Measurements from ENCODE around the gene ASB16. TPM values are rescaled to one million over a fixed set of nuclear protein-coding genes. Genes with fewer than 3 reads are reported as not detected.
"Not testable (repeated sequence)": the region's sequence is repeated elsewhere in the genome, so short reads cannot be mapped to it uniquely, and the experiment has no call there.

The ASB16 gene
- total RNA-seq, 2 donors from 2014 or later, result 8.3 TPM

DNA sequence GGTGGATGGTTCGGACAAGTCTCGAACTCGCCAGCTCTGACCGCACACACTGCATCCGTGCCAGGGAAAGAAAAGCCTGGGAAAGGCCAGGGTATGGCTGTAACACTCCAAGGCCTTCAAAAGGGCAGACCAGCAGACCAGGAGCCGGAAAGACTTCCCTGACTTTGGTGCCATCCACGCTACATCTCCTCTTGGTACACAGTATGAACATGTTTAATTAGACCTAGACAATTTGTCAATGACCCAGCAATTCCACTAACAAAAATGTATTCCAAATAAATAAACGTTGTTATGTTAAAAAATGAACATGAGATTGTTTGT lies 46.4 kb upstream of the ASB16 start:
- no peaks in the 10 kb centered on the region for H3K9me3 ChIP-seq
- DNase-seq (ENCODE audit: low spot score), result no peak
- peak overlapping the region; percentile 94 to 97 for H3K27ac ChIP-seq
- H3K4me1 ChIP-seq, result peaks cover 0 to 39% of the 10 kb centered on the region in 2 donors
- no peaks in the 10 kb centered on the region for H3K27me3 ChIP-seq
- no peaks in the 10 kb centered on the region for H3K36me3 ChIP-seq
- TF ChIP-seq, protein P1, sequence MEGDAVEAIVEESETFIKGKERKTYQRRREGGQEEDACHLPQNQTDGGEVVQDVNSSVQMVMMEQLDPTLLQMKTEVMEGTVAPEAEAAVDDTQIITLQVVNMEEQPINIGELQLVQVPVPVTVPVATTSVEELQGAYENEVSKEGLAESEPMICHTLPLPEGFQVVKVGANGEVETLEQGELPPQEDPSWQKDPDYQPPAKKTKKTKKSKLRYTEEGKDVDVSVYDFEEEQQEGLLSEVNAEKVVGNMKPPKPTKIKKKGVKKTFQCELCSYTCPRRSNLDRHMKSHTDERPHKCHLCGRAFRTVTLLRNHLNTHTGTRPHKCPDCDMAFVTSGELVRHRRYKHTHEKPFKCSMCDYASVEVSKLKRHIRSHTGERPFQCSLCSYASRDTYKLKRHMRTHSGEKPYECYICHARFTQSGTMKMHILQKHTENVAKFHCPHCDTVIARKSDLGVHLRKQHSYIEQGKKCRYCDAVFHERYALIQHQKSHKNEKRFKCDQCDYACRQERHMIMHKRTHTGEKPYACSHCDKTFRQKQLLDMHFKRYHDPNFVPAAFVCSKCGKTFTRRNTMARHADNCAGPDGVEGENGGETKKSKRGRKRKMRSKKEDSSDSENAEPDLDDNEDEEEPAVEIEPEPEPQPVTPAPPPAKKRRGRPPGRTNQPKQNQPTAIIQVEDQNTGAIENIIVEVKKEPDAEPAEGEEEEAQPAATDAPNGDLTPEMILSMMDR (IDR thresholded peaks at IDR 0.05), result no peak
- H3K4me3 ChIP-seq, result peak overlapping the region; percentile 73 to 100

DNA sequence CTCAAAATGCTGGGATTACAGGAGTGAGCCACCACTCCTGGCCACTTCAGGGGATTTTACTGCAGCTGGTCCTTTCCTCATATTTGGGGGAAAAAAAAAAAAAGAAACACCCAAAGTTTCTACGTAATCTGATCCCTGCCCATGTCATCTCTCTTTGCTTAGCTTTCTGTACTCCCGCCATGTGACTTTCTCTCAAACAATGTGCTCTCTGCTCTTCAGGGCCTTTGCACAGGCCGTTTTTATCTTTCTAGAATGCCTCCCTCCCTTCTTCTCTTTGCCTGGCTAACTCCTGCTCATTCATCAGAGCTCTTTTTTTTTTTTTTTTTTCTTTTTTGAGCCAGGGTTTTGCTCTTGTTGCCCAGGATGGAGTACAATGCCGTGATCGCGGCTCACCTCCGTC lies 42.1 kb upstream of the ASB16 start:
- Histone ChIP-seq H3K9me3 (no peaks in the 10 kb centered on the region), H3K4me3 (no peak overlapping the region), H3K27me3 (no peaks in the 10 kb centered on the region), H3K27ac (no peak overlapping the region), H3K4me1 (no peaks in the 10 kb centered on the region), H3K36me3 (no peaks in the 10 kb centered on the region)
- no peak for DNase-seq (ENCODE audit: low spot score)
- TF ChIP-seq, protein P1 (IDR thresholded peaks at IDR 0.05), result no peak

DNA sequence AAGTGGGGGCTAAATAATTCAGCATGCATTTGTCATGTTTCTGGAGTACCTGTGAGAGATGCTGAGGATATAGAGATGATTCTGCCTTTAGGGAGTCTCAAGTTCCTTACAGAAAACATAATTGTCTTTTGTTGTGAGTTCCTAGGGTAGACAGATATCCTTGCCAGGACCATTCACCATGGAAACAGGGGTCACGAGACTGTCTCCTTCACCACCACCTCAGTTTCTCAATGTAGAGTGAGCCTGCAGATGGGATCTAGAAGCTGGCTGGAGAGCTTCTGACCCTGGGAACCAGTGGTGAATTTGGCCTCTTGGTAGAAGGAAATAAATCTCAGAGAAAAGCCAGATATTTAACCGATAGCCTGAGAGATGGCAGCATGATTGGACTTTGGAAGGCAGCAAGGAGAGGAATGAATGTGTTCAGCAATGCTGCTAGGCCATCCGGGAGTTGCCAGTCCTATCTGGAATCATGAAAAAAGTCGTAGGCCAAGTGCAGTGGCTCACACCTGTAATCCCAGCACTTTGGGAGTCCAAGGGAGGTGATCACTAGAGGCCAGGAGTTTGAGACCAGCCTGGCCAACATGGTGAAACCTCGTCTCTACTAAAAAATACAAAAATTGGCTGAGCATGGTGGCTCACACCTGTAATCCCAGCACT lies 39.7 kb upstream of the ASB16 start:
- DNase-seq (ENCODE audit: low spot score), result no peak
- no peak overlapping the region for H3K4me3 ChIP-seq
- H3K9me3 ChIP-seq, result no peaks in the 10 kb centered on the region
- no peaks in the 10 kb centered on the region for H3K27me3 ChIP-seq
- no peaks in the 10 kb centered on the region for H3K36me3 ChIP-seq
- TF ChIP-seq, protein P1 (IDR thresholded peaks at IDR 0.05), result no peak
- H3K27ac ChIP-seq, result no peak overlapping the region
- H3K4me1 ChIP-seq, result no peaks in the 10 kb centered on the region

DNA sequence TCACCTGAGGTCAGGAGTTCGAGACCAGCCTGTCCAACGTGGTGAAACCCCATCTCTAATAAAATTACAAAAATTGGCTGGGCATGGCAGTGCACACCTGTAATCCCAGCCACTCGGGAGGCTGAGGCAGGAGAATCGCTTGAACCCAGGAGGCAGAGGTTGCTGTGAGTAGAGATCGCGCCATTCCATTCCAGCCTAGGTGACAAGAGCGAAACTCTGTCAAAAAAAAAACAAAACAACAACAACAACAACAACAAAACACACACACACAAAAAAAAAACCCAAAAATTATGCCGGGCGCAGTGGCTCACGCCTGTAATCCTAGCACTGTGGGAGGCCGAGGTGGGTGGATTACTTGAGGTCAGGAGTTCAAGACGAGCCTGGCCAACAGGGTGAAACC lies 39.1 kb upstream of the ASB16 start:
- H3K27ac ChIP-seq; H3K36me3 ChIP-seq; H3K27me3 ChIP-seq; DNase-seq (ENCODE audit: low spot score); H3K9me3 ChIP-seq; H3K4me3 ChIP-seq; H3K4me1 ChIP-seq: not testable (repeated sequence)

DNA sequence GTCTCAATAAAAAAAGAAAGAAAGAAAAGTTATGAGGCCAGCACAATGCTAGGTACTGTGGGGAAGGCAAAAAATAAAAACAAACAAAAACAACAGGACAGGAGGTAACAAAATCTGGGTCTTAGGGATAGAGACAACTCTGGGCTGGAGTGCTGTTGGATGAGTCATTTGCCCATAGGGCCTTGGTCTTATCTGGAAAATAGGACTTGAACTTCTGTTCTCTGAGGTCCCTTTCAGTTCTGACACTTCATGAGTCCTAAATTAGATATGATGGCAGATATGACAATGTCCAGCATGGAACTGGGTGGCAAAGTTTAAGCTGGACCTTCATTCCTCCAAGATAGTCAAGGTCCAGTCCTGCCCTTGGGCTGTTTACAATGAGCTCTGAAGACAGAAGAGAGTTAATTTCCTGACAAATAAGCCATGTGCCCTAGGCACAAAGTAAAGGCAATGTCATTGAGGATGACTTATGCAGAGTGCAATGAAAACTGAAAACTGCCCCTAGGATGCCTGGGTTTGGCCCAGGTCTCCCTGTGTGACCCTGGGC lies 38.2 kb upstream of the ASB16 start:
- Histone ChIP-seq H3K36me3 (no peaks in the 10 kb centered on the region), H3K9me3 (no peaks in the 10 kb centered on the region), H3K27ac (no peak overlapping the region), H3K4me3 (no peak overlapping the region), H3K27me3 (no peaks in the 10 kb centered on the region), H3K4me1 (no peaks in the 10 kb centered on the region)
- TF ChIP-seq, protein P1 (IDR thresholded peaks at IDR 0.05), result no peak
- no peak for DNase-seq (ENCODE audit: low spot score)

DNA sequence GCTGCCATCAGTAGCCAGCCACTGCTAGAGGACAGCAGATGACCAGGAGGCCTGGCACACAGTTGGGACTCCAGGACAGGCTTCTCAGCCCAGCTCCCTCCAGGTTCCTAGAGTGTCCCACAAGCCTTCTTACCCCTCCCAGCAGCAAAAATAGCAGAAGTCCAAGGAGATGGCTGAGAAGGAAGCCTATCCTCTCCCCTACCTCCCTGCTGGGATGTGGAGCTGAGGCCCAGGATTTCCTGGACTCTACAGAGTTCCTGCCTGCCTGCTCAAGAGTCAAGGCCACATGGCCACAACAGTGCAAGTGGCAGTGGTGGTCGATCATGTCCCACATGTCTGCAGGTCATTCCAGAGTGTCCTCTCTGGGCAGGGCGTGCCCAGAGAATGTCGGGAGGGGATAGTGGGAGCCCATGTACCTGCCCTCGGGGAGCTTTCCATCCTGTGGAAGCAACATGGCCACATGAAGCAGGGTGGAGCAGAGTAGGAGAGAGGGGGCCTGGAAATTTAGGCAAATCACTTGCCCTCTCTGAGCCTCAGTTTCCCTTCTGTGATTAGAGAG lies 36.5 kb upstream of the ASB16 start:
- Histone ChIP-seq H3K4me3 (no peak overlapping the region), H3K36me3 (no peaks in the 10 kb centered on the region), H3K4me1 (peaks cover 0 to 10% of the 10 kb centered on the region in 2 donors), H3K27ac (no peak overlapping the region), H3K27me3 (no peaks in the 10 kb centered on the region), H3K9me3 (no peaks in the 10 kb centered on the region)
- no peak for DNase-seq (ENCODE audit: low spot score)
- TF ChIP-seq, protein P1 (IDR thresholded peaks at IDR 0.05), result no peak

Data from right atrium auricular region (tissue), 2 donors.